Esophagus squamous epithelium (tissue), 4 donors: ENCODE results near the gene BCL6.

Experiments
- POLR2A ChIP-seq, 4 donors: fragments of 450-650 bp; IDR thresholded peaks; one replicate each; pipeline ENCODE4 v1.6.1; 2017; ENCODE audit warnings: antibody characterized with exemption in 4 of 4, mild to moderate bottlenecking in 4 of 4, moderate library complexity in 3 of 4
- TF ChIP-seq, protein P1 (sequence below), 6 experiments: fragments of 450-650 bp in 4 of 6; fragments of 200-600 bp in 2 of 6; sonication (generic) in 2 of 6; IDR thresholded peaks; one replicate each; pipeline ENCODE4 v1.5.1; 2016 to 2019; ENCODE audit warnings: antibody characterized with exemption in 6 of 6, mild to moderate bottlenecking in 4 of 6, moderate library complexity in 4 of 6

DNA sequence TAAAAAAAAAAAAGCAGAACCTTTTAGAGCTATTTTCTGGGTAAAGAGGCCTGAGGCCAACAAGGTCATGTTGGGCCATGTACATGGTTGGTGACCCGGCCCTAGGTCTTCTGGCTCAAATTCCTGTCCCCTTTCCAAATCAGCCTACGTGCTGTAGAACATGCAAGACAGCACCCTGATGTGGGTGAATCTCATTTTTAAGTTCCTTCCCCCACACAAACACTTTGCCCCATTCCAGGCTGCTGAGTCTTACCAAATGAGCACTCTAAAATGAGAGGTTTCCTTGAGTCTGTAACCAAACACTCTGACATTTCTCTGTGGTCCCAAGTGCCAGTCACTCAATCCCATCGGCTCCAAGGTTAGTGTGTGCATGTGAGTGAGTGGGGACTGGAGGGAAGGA, 9.4 kb downstream of the BCL6 start:
- TF ChIP-seq, protein P1, sequence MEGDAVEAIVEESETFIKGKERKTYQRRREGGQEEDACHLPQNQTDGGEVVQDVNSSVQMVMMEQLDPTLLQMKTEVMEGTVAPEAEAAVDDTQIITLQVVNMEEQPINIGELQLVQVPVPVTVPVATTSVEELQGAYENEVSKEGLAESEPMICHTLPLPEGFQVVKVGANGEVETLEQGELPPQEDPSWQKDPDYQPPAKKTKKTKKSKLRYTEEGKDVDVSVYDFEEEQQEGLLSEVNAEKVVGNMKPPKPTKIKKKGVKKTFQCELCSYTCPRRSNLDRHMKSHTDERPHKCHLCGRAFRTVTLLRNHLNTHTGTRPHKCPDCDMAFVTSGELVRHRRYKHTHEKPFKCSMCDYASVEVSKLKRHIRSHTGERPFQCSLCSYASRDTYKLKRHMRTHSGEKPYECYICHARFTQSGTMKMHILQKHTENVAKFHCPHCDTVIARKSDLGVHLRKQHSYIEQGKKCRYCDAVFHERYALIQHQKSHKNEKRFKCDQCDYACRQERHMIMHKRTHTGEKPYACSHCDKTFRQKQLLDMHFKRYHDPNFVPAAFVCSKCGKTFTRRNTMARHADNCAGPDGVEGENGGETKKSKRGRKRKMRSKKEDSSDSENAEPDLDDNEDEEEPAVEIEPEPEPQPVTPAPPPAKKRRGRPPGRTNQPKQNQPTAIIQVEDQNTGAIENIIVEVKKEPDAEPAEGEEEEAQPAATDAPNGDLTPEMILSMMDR (IDR thresholded peaks at IDR 0.05), result no peak
- no peak for TF ChIP-seq POLR2A (IDR thresholded peaks at IDR 0.05)
